HG03460 (cell line): ENCODE results near the gene NRM.
A peak's percentile ranks its signal among the peaks of the same experiment; 100 is the strongest.
"Not testable (repeated sequence)": the region's sequence is repeated elsewhere in the genome, so short reads cannot be mapped to it uniquely, and the experiment has no call there.

Experiments used
- ATAC-seq: cut with Tn5 transposase; IDR thresholded peaks from one replicate; pipeline ENCODE4 v1.9.1; 2021; ENCODE audit not compliant: unreplicated experiment

The NRM gene

DNA sequence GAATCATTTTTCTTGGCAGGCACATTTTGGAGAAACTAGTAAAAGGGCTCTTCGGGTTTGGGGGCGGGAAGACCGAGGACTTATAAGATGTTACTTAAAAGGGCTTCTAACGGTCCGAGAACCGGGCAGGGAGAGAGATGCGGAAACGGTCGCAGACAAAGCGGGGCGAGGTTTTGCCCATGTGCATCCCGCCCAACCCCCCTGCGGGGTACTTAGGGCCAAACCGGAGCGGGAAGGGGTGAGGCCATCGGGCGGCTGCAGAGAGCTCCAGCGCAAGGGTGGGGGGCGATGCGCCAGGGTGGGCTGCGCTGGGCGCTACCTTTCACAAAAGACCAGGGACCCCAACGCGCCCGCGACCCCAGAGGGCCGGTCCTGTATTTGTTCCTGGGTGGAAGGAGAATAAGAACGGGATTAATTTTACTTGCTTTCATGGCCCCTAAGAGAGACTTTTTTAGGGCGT lies 30.0 kb upstream of the NRM start:
- no peak for ATAC-seq

DNA sequence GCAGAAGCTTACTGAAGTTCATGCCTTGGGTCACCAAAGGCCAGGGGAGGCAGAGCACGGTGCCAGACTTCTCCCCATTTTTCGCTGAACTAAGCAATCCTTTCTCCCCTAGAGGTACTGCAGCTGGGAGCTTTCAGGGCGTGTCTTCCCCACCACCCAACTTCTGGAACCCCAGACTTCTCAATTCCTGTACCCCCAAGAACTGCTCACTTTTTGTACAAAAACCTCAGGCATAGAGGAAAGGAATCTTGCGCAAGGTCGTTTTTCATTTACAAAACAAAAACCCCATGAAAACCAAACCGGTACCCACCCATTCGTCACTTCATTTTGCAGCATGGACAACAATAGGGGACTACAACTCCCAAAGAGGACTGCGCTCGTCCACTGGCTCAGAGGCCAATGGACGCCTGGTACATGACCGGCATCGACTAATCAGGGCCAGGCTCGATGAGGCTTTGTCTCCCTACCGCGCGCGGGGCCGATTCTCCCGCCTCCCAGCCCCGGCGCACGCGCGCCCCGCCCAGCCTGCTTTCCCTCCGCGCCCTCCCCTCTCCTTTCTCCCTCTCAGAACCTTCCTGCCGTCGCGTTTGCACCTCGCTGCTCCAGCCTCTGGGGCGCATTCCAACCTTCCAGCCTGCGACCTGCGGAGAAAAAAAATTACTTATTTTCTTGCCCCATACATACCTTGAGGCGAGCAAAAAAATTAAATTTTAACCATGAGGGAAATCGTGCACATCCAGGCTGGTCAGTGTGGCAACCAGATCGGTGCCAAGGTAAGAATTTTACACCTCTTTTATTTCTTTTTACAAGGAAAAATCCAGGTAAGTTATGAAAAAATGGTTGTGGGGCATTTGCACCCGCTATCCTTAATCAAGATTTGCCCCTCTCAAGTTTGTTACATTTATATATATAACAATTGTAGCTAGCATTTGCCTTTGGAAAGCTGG lies 29.3 kb upstream of the NRM start, which contains the start of gene TUBB:
TSS of gene TUBB (plus strand) at position 562 of the 947 bp plus-strand sequence. CDS start at position 717, 155 bp downstream.
- ATAC-seq, result peak; percentile 43

DNA sequence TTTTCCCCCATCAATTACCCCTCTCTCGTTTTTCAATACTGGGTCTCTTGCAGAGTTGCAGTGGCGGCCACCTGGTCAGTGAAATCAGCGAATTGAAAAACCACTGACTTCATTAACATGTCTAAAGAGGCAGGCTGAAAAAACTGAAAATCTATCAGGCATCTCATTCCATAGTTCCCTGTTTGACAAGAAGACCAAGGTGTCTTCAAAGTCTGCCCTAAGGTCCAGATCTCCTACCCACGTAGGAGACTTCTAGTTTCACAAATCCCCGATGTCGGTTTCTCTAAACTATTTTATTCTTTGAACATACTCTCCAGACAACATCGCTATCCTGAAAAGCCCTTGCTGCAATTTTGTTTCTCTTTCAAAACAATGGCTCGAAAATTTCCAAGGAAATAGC lies 28.6 kb upstream of the NRM start:
- no peak for ATAC-seq

DNA sequence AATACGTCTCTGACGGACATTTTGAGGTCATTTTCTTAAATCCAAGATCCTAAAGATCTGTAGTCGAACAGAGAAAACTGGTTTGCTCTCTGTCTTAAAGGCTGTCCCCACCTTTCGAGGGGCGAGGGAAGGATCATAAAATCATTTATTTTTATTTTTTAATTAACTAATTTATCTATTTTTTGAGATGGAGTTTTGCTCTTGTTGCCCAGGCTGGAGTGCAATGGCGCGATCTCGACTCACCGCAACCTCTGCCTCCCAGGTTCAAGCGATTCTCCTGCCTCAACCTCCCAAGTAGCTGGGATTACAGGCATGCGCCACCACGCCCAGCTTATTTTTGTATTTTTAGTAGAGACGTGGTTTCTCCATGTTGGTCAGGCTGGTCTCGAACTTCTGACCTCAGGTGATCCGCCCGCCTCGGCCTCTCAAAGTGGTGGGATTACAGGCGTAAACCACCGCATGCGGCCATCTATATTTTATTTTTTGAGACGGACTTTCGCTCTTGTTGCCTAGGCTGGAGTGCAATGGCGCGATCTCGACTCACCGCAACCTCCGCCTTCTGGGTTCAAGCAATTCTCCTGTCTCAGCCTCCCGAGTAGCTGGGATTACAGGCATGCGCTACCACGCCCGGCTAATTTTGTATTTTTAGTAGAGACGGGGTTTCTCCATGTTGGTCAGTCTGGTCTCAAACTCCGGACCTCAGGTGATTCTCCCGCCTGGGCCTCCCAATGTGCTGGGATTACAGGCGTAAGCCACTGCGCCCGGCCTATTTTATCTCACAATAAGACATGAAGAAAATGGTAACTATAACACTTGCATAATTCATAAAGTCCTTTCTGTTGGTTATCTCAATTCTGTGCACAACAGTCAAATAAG lies 27.3 kb upstream of the NRM start:
- ATAC-seq, result not testable (repeated sequence)

DNA sequence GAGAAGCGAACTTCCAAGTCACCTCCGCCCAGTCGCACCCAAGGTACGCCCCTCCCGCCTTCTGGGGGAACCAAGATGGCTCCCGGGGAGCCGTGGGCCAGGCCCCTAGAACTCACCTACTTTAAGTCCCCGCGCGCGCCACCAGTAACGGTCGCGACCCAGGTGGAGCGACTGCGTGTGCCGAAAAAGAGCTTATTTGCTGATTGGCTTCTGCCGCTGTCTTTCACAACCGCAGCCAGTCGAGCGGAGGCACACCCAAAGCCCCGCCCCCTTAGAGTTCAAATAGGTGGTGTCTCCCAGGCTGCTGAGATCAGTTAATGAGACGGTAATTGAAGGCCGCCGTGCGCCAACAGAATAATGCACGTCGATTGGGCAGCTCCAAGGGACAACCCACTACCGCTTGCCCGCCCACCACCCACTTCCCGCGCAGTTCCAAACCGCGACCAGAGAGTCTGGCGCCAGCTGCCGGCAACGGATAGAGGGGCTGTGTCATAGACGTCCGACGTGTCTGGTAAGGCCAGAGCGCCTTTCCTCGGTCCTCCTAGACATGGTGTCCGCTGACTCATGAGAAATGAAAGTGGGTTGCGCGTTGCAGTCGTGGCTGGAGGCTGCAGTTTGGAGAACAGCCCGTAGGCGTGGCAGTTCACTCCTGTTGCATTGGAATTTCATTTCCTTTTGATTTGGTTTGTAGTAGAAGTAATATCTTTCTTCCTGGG lies 26.5 kb upstream of the NRM start, which contains the start of gene MDC1:
TSS of gene MDC1 (minus strand) at position 153 of the 716 bp plus-strand sequence. CDS start 2,106 bp downstream, outside the sequence.
- peak; percentile 68 for ATAC-seq

DNA sequence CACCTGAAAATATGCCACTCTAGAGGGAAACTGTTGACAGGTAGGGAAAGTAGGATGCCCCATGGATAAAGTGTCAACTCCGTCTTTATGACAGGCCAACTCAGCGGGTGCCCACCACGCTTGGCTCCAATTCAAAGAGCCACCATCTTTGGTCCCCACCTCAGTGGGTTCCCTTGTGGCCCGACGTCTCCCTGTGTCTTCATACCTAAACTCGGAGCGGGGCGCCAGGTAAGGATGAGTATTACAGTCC lies 26.0 kb upstream of the NRM start:
- ATAC-seq, result no peak

DNA sequence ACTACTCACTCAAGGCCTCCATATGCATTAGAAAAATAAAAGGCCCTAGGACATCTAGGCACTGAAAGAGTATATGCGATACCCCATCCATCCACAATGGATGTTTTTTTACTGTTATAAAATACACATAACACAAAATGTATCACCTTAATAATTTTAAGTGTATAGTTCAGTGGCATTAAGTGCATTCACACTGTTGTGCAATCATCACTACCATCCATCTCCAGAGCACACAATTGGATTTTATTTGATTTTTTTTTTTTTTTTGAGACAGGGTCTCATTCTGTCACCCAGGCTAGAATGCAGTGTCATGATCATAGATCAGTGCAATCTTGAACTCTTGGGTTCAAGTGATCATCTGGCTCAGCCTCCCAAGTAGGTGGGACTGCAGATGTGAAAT lies 23.5 kb upstream of the NRM start:
- ATAC-seq, result no peak

DNA sequence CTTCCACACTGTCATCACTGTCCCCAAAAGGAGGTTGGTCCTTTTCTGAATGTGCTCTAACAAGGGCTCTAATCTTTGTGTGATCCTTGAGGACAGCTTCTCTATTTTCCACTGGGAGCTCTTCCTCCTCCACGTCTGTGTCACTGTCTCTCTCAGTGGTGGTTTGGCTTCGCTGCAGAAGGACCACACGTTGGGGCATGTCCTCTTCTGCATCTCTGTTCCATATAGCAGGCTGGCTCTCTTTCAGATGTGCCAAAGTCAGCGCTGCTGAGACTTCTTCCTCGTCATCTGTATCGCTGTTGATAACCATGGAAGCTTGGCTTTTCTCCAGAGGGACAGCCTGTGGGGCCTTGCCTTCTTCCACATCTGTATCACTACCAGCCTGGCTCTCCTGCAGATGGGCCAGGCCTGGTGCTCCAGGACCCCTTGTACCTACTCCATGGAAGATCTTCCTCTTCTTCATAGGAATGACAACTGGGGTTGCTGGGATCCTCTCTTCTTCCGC lies 21.7 kb upstream of the NRM start:
- ATAC-seq, result no peak

DNA sequence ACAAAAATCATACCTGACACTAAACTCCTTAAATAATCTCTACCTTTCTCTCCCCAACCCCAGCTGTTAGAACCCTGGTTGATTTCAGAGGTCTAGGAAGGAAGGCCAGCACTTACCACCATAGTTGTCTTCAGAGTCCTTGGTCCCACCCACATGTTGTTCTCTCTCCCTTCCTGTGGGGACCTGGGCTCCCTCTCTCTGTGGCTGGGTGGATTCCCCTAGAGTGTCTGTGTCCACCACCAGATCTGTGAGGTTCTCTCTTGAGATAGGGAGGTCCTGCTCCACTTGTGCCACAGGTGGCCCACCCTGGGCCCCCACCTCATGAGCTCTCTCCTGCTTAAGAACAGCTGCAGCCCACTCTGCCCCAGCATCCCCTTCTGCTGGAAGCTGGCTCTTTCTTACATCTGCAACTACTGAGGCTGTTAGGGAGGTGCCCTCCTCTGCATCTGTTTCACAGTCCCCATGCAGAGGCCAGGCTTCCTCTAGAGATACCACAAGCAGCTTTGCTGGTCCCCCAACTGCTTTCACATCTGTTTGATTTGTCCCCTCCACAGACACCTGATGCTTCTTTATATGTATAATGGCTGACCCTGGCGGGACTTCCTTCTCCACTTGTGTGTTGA lies 21.1 kb upstream of the NRM start:
- no peak for ATAC-seq

DNA sequence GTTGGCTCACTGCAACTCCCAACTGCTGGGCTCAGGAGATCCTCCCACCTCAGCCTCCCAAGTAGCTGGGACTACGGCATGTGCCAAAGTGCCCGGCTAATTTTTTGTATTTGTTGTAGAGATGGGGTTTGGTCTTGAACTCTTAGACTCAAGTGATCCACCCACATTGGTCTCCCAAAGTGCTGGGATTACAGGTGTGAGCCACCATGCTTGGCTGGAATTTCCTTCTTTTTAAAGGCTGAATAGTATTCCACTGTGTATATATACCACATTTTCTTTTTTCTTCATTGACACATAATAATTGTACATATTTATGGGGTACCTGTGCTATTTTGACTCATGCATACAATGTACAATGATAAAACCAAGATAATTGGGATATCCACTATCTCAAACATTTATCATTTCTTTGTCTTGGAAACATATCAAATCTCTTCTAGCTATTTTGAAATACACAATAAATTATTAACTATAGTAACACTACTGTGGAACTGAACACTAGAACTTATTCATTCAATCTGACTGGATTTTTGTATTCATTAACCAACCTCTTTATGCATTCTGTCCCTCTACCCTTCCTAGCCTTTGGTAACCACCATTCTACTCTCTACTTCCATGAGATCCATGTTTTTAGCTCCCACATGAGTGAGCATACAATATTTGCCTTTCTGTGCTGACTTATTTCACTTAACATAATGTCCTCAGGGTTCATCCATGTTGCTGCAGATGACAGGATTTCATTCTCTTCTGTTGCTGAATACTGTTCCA lies 18.5 kb upstream of the NRM start:
- ATAC-seq, result no peak

DNA sequence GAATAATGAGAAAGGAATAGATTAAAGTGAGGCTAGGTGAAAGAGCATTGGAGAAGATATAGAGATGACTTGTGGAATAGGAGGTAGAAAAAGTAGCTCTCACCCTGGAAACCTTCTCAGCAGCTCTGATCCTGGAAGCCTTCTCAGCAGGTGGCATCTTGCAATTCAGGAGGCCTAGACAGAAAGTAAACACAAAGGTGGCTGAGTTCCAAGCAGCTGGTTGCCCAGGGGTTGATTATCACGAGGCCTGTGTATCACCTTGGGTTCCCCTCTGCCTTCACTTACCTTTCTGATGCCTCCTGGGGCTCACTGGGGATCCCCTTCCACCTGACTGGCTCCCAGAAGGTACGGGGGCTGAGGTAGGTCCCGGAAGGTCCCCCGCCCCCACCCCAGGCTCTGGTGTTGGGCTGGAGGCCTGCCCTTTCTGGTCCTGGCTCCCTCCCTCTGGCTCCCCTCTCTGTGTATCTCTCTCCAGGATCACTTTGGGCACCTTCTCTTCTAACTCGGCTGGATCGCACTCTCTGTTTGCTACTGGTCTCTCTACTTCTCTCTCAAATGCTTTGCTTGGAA lies 16.6 kb upstream of the NRM start:
- ATAC-seq, result no peak

DNA sequence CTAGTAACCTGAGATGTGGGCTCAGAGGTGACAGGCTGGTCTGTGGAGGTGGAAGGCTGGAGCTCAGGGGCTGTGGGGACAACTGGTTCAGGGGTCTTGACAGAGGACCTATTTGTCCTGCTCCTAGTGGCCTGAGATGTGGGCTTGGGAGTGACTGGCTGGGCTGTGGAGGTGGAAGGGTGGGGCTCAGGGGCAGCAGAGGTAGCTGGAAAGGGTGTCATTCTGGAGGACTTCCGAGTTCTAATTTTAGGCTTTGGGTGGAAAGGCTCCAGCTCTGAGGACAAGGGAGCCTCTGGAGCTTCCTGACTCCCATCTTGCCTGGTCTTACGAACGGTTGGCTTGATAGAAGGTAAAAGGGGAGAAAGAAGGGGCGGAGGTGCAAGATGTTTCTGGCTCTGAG lies 14.8 kb upstream of the NRM start:
- no peak for ATAC-seq

DNA sequence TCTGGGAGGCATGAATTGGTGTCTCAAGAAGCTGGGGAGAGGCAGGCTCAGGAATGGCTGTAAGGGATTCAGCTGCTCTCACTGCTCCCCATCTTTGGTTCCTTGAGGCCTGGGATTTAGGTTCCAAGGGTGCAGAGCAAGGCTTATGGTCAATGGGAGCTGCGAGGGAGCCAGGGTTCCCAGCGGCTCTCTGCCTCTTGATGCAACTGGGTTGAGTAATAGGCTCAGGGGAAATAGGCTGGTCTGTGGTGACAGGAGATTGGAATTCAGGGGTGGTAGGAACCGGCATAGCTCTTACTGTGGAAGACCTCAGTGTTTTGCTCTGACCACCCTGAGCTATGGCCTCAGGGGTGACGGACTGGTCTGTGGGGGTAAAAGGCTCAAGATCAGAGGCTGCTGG lies 13.0 kb upstream of the NRM start:
- ATAC-seq, result no peak

DNA sequence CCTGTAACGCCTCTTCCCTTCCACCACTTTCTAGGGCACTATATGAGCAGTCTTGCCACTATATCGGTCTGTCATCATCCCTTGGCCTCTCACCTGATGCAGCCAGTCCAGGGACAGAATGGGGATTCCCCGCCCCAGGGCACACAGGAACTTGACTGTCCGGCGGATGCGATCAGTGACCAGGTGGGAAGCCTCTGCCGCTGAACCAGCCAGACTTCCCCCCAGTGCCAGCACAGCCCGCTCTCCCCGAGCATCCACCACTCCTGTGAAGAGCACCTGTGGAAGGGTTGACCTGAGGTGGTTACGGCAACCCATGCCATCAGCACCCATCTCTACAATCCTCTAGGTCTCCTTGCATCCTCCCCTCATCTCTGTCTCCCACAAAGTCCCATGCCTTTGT lies 12.2 kb upstream of the NRM start:
- no peak for ATAC-seq

DNA sequence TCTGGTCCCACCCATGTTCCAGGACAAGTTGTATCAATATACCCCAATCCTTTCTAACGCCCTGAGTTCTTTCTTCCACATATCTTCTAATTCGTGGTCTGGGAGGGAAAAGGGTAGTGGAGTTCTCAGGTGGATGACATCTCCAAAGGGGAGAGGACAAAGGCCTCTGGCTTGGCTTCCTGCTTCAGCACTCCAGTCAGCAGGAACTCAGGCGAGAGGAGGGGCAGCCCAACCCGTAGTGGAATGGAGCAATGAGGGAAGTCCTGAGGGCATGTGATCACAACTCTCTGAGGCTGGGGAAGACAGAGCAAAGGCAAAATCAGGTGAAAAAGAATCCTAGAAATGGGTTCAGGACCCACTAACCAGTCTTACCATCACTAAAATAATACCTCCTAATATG lies 9.6 kb upstream of the NRM start:
- ATAC-seq, result no peak

DNA sequence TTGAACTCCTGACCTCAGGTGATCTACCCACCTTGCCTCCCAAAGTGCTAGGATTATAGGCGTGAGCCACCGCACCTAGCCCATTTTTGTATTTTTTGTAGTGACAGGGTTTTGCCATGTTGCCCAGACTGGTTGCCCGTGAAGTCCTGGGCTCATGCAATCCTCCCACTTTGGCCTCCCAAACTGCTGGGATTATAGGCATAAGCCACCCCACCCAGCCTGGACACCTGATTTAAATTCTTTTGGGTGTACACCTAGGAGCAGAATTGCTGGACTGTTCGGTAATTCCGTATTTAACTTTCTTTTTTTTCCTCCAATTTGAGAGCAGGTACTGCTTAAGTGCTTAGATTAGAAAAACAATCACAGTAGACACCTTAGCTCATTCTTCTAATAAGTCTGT lies 5.6 kb upstream of the NRM start:
- no peak for ATAC-seq

DNA sequence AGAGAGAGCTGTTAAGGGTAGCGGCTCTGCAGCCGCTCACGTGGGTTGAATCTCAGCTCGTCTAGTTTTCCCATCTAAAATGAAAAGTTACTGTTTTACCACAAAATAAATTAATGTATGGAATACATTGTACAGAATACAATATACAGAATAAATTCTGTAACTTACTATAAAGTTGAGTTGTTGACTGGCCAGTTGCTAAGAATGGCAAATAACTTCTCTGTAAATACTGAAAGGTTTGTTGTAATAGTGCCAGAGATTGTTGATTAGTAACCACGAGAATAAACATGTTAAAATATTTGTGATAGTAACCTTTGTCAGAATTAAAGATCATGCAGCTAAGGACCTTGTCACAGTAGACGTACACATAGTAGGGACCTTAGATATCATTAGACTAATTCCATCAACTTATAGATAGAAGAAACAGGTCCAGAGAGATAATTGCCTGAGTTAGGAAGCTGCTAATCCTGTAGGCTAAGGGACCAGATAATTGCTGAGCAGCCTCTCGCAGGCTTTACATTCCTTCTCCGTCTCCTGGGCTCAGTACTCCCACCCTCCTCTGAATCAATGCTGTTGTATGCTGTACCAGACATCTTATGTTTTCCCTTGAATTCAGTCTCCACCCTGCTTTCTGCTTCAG lies 544 bp upstream of the NRM start:
- no peak for ATAC-seq

DNA sequence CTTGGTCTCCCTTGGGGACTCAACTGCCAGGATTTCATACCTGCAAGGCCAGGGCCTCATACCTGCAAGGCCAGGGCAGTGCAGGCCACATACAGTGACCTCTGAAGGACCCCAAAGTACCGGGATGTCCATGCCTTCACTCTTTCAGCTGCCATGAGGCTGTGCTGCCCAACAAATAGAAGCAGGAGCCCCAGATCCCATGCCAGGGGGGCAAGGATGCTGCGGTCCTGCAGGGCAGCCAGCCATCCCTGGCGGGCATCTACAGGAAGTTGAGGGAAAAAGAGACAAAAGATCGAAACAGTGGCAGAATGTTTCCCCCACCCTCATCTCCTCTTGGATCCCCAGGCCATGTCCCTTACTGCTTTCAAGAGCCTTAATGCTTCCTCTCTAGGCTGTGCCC lies 799 bp downstream of the NRM start:
- ATAC-seq, result no peak
